Thoracic aorta (tissue), 2 donors: ENCODE measurements around the gene NACC1. TPM values are rescaled to one million over a fixed set of nuclear protein-coding genes. Genes with fewer than 3 reads are reported as not detected.

Experiments
- ATAC-seq: fragments of 150-250 bp; one replicate; pipeline ENCODE4 v1.8.0; 2017; ENCODE audit warnings: low read depth; ENCODE audit not compliant: insufficient number of reproducible peaks, low FRiP score
- DNase-seq: peaks from one replicate; pipeline ENCODE4 v3.0.0-alpha.2; 2020; ENCODE audit warnings: low spot score
- H3K27ac ChIP-seq, 2 donors: fragments of 200-600 bp; sonication (generic); 1 replicate in 1 of 2; 2 replicates in 1 of 2; pipeline ENCODE4 v1.5.1; 2016; ENCODE audit warnings: mild to moderate bottlenecking in 2 of 2, moderate library complexity in 2 of 2
- H3K27me3 ChIP-seq: fragments of 200-600 bp; sonication (generic); replicated peaks from 2 replicates; pipeline ENCODE4 v1.6.0; 2016; ENCODE audit warnings: mild to moderate bottlenecking; ENCODE audit not compliant: insufficient read depth
- H3K36me3 ChIP-seq: fragments of 200-600 bp; sonication (generic); one replicate; pipeline ENCODE4 v1.5.1; 2016
- H3K4me1 ChIP-seq, 2 donors: fragments of 200-600 bp; sonication (generic); 1 replicate in 1 of 2; 2 replicates in 1 of 2; pipeline versions ENCODE4 v1.5.1 to v1.6.0; 2016; ENCODE audit warnings: low read depth in 2 of 2, mild to moderate bottlenecking in 1 of 2; ENCODE audit not compliant: control insufficient read depth in 1 of 2
- H3K4me3 ChIP-seq: fragments of 200-600 bp; sonication (generic); 2 replicates; pipeline ENCODE4 v1.5.1; 2016; ENCODE audit warnings: mild to moderate bottlenecking
- H3K9me3 ChIP-seq: fragments of 200-600 bp; sonication (generic); 2 replicates; pipeline ENCODE4 v1.5.1; 2016
- total RNA-seq, 2 donors: library from RNA; depleted of rRNA; stranded (reverse); fragments of >200 nt; gene quantifications; one replicate each; pipeline versions ENCODE4 v1.1.0 to v1.2.3, GENCODE V29; 2016
- TF ChIP-seq, protein P1 (sequence below): fragments of 200-600 bp; sonication (generic); IDR thresholded peaks from one replicate; pipeline ENCODE4 v1.5.1; 2019; ENCODE audit warnings: antibody characterized with exemption

NACC1 gene
- total RNA-seq, 2 donors from 2014 or later = 27.2 to 28.8 TPM

GRCh38 chr19:13094771-13095392, 23.2 kb upstream of the NACC1 start:
- Histone ChIP-seq H3K27me3 (no peaks in the 10 kb centered on the region), H3K9me3 (no peaks in the 10 kb centered on the region), H3K4me3 (peak overlapping the region; percentile 55), H3K4me1 (peaks cover 37 to 74% of the 10 kb centered on the region in 2 donors), H3K27ac (peak overlapping the region; percentile 50 to 95), H3K36me3 (peaks cover 12% of the 10 kb centered on the region)
- DNase-seq (no peak), ATAC-seq (no peak)
- TF ChIP-seq, protein P1, sequence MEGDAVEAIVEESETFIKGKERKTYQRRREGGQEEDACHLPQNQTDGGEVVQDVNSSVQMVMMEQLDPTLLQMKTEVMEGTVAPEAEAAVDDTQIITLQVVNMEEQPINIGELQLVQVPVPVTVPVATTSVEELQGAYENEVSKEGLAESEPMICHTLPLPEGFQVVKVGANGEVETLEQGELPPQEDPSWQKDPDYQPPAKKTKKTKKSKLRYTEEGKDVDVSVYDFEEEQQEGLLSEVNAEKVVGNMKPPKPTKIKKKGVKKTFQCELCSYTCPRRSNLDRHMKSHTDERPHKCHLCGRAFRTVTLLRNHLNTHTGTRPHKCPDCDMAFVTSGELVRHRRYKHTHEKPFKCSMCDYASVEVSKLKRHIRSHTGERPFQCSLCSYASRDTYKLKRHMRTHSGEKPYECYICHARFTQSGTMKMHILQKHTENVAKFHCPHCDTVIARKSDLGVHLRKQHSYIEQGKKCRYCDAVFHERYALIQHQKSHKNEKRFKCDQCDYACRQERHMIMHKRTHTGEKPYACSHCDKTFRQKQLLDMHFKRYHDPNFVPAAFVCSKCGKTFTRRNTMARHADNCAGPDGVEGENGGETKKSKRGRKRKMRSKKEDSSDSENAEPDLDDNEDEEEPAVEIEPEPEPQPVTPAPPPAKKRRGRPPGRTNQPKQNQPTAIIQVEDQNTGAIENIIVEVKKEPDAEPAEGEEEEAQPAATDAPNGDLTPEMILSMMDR = no peak

DNA sequence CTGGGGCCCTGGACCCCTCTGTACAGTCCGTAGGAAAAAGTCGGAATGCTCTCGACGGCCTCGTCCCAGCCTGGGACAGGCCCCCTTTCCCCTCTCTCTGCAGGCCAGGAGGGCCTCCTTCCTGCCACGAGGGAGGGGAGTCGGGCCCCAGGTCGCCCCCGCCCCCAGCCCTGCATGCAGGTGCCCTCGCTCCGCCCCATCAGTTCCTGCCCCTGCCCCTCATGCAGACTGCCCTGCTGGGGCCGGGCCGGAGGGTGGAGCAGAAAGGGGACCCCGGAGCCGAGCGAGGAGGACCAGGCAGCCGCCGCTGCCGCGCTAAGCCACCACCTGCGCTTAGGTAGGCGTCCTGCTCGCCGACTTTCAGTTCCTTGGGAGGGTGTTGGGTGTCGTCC, 22.7 kb upstream of the NACC1 start:
- TF ChIP-seq, protein P1 = no peak
- H3K4me3 ChIP-seq = peak overlapping the region; percentile 55
- DNase-seq = no peak

DNA sequence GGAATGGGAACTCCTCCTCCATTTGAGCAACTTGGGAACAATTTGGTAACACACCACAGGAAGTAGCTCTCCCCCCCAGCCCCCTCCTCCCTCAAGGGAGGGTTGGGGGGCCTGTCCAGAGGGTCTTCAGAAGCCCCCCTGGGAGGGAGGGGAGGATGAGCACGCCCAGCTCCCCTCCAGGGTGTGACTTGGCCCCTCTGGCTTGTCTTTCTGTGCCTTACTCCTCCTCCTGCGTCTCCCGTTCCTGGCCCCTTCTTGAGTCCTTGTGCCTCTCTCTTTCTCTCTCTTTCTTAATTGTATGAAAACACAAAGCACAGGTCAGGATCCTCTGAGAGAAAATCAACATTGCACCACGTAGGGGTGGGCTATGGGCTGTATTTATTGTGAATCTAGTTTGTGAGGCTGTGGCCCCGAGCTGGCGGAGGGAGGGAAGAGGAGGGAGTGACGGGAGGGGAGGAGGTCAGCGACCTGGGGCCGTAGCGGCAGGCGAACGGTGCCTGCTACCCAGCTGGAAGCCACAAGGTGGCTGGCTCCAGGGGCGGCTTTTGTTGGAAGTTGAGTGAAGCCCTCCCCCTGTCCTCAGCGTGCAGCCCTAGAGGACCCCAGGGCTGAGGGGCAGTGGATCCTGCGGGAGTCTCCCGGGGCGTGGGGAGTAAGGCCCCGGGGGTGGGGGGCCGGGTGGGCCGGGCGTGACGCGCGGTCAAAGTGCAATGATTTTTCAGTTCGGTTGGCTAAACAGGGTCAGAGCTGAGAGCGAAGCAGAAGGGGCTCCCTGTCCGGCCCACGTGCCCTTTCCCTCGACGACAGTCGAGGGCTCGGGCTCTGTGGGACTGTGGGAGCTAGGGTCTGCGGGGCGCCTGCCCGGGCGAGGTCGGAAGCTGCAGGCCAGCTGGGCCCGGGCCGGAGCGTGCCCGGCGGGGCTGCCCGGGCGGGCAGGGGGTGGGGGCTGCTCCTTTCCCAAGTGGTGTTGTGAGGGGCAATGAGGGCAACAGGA, 21.8 kb upstream of the NACC1 start:
- no peaks in the 10 kb centered on the region for H3K27me3 ChIP-seq
- no peaks in the 10 kb centered on the region for H3K9me3 ChIP-seq
- H3K36me3 ChIP-seq = peaks cover 12% of the 10 kb centered on the region
- H3K4me1 ChIP-seq = peaks cover 26 to 74% of the 10 kb centered on the region in 2 donors
- TF ChIP-seq, protein P1 = peak; percentile 26
- H3K27ac ChIP-seq = peak overlapping the region; percentile 56 to 63
- DNase-seq (no peak), ATAC-seq (no peak)
- peak overlapping the region; percentile 55 for H3K4me3 ChIP-seq

More for the DNA sequence above, 22.7 kb upstream of the NACC1 start:
- H3K36me3 ChIP-seq = peaks cover 12% of the 10 kb centered on the region
- ATAC-seq = no peak
- H3K4me1 ChIP-seq = peaks cover 33 to 74% of the 10 kb centered on the region in 2 donors
- H3K27ac ChIP-seq = peak overlapping the region in 1 of 2 donors; percentile 50
- H3K27me3 ChIP-seq = no peaks in the 10 kb centered on the region
- H3K9me3 ChIP-seq = no peaks in the 10 kb centered on the region

DNA sequence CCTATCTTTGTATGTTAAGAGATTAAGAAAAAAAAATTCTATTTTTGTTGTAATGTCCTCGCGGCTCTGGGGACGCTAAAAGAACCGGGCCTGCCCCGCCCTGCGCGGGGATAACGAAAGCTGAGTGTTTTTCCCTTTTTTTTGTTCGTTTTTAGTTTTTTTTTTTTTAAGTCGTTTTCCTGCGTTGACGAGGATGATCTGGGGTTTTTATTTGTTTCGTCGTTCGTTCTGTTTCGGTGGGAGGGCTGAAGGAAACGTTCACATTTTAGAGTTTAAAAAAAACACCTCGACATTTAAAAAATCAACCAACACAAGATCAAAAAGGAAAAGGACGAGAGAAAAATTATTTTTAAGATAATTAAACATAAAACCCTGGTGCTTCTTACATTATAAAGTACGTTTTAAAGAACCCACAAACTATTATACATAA, 21.0 kb upstream of the NACC1 start:
- Histone ChIP-seq H3K9me3 (no peaks in the 10 kb centered on the region), H3K4me3 (peak overlapping the region; percentile 66), H3K27me3 (no peaks in the 10 kb centered on the region), H3K4me1 (peaks cover 27 to 75% of the 10 kb centered on the region in 2 donors), H3K27ac (no peak overlapping the region), H3K36me3 (peaks cover 12% of the 10 kb centered on the region)
- DNase-seq (no peak), ATAC-seq (no peak)
- TF ChIP-seq, protein P1 = no peak
